Inferior parietal cortex (tissue), 1 donor: ENCODE measurements around the gene PWWP2B.

Source experiments
- DNase-seq: peaks from one replicate; pipeline ENCODE4 v3.0.0-alpha.2; 2016; ENCODE audit errors: extremely low spot score

PWWP2B gene

GRCh38 chr10:132394201-132394811 is 2.7 kb upstream of the PWWP2B start:
- DNase-seq = no peak

GRCh38 chr10:132394936-132395703 is 1.9 kb upstream of the PWWP2B start:
- DNase-seq = no peak

- no peak for DNase-seq
Measured at GRCh38 chr10:132395704-132396493, 1.1 kb upstream of the PWWP2B start.

GRCh38 chr10:132396494-132397035 is 435 bp upstream of the PWWP2B start:
- DNase-seq = no peak

- DNase-seq = no peak
Measured at GRCh38 chr10:132397671-132398565, 918 bp downstream of the PWWP2B start.

GRCh38 chr10:132398566-132398991 is 1.6 kb downstream of the PWWP2B start:
- no peak for DNase-seq

- DNase-seq = no peak
Measured at GRCh38 chr10:132399117-132400035, 2.4 kb downstream of the PWWP2B start.

GRCh38 chr10:132400041-132400546 is 3.1 kb downstream of the PWWP2B start:
- DNase-seq = no peak

- DNase-seq = no peak
Measured at GRCh38 chr10:132400547-132401151, 3.6 kb downstream of the PWWP2B start.

GRCh38 chr10:132401401-132402118 is 4.6 kb downstream of the PWWP2B start:
- no peak for DNase-seq

GRCh38 chr10:132402781-132403241 is 5.8 kb downstream of the PWWP2B start:
- no peak for DNase-seq

GRCh38 chr10:132403511-132404168 is 6.6 kb downstream of the PWWP2B start:
- DNase-seq = no peak

- no peak for DNase-seq
Measured at GRCh38 chr10:132404169-132404880, 7.3 kb downstream of the PWWP2B start.

GRCh38 chr10:132404911-132405462 is 8.0 kb downstream of the PWWP2B start:
- DNase-seq = no peak

GRCh38 chr10:132405463-132405991 is 8.5 kb downstream of the PWWP2B start:
- DNase-seq = no peak

GRCh38 chr10:132406181-132406580 is 9.2 kb downstream of the PWWP2B start:
- no peak for DNase-seq

- no peak for DNase-seq
Measured at GRCh38 chr10:132406750-132407149, 9.8 kb downstream of the PWWP2B start.
